Measurements from ENCODE around the gene DTNB. TPM values are rescaled to one million over a fixed set of nuclear protein-coding genes. Genes with fewer than 3 reads are reported as not detected.
A peak's percentile ranks its signal among the peaks of the same experiment; 100 is the strongest.

DTNB gene
- total RNA-seq, 1 donor from 2014 or later: 8.5 TPM

DNA sequence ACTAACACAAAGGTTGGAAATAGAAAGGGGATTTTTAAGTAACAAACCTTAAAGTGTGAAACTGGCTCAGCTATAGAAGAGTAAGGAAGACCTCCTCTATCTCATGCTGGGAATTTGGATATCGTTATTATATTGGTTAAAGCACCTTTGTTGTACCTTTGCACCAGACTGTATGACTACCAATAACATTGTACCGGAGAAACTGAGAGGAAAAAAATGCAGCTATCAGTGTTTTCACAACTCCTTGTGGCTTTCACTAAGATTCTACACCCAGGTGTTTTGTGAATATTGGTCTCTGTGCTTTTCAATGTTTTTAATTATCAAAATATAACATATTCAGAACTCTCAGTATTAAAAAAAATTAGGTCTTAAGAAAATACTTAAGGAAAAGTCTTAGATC, 48.7 kb downstream of the DTNB start:
- no peaks in the 10 kb centered on the region for H3K9me3 Mint-ChIP-seq (ENCODE audit: low read depth)
- TF ChIP-seq, protein P1, sequence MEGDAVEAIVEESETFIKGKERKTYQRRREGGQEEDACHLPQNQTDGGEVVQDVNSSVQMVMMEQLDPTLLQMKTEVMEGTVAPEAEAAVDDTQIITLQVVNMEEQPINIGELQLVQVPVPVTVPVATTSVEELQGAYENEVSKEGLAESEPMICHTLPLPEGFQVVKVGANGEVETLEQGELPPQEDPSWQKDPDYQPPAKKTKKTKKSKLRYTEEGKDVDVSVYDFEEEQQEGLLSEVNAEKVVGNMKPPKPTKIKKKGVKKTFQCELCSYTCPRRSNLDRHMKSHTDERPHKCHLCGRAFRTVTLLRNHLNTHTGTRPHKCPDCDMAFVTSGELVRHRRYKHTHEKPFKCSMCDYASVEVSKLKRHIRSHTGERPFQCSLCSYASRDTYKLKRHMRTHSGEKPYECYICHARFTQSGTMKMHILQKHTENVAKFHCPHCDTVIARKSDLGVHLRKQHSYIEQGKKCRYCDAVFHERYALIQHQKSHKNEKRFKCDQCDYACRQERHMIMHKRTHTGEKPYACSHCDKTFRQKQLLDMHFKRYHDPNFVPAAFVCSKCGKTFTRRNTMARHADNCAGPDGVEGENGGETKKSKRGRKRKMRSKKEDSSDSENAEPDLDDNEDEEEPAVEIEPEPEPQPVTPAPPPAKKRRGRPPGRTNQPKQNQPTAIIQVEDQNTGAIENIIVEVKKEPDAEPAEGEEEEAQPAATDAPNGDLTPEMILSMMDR (IDR thresholded peaks at IDR 0.05): no peak
- peaks cover 29% of the 10 kb centered on the region for H3K4me1 Mint-ChIP-seq (ENCODE audit: low read depth)
- H3K4me3 Mint-ChIP-seq (ENCODE audit: unreplicated experiment): no peak overlapping the region
- no peak for DNase-seq (ENCODE audit: low spot score)
- no peaks in the 10 kb centered on the region for H3K27me3 Mint-ChIP-seq (ENCODE audit: low read depth)
- peaks cover 4% of the 10 kb centered on the region for H3K36me3 Mint-ChIP-seq (ENCODE audit: low read depth)
- no peak overlapping the region for H3K27ac Mint-ChIP-seq (ENCODE audit: unreplicated experiment)

DNA sequence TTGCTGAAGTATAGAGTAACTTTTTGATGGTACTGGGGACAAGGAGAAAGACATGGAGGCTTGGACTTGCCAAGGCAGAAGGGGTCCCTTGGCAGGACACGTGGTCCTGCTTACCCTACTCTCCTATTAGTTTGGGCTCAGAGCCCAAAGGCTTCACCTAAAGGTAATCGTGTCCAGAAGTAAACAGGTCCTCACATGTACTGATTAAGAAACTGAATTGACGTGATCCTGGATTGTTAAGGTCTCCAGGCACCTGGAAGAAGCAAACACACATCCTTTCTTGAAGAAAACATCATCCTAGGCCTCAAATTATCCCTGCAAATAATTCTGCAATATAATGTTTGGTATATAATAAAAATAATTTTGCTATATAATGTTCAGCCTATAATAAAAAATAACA, 50.0 kb downstream of the DTNB start:
- H3K27ac Mint-ChIP-seq (ENCODE audit: unreplicated experiment): no peak overlapping the region

DNA sequence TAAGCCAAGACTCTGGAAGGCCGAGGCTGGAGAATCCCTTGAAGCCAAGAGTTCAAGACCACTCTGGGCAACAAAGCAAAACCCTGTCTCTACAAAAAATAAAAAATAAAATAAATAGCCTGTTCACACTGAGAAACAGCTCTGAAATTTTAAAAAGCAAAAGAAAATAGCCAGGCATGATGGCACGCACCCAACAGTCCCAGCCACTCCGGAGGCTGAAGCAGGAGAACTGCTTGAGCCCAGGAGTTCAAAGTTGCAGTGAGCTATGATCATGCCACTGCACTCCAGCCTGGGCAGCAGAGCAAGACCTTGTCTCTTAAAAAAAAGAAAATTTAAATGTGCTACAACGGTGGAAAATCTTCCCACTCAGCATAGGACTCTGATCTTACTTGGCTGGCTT, 52.7 kb downstream of the DTNB start:
- Mint-ChIP-seq H3K4me3 (ENCODE audit: unreplicated experiment) (no peak overlapping the region), H3K36me3 (ENCODE audit: low read depth) (peaks cover 1% of the 10 kb centered on the region), H3K27me3 (ENCODE audit: low read depth) (no peaks in the 10 kb centered on the region), H3K4me1 (ENCODE audit: low read depth) (peaks cover 43% of the 10 kb centered on the region), H3K9me3 (ENCODE audit: low read depth) (no peaks in the 10 kb centered on the region), H3K27ac (ENCODE audit: unreplicated experiment) (peak overlapping the region; percentile 15)
- no peak for DNase-seq (ENCODE audit: low spot score)
- TF ChIP-seq, protein P1 (IDR thresholded peaks at IDR 0.05): no peak

More for the DNA sequence above, 50.0 kb downstream of the DTNB start:
- H3K36me3 Mint-ChIP-seq (ENCODE audit: low read depth): peaks cover 4% of the 10 kb centered on the region
- no peaks in the 10 kb centered on the region for H3K27me3 Mint-ChIP-seq (ENCODE audit: low read depth)
- TF ChIP-seq, protein P1 (IDR thresholded peaks at IDR 0.05): no peak
- no peak overlapping the region for H3K4me3 Mint-ChIP-seq (ENCODE audit: unreplicated experiment)
- no peak for DNase-seq (ENCODE audit: low spot score)
- peaks cover 31% of the 10 kb centered on the region for H3K4me1 Mint-ChIP-seq (ENCODE audit: low read depth)
- H3K9me3 Mint-ChIP-seq (ENCODE audit: low read depth): no peaks in the 10 kb centered on the region

DNA sequence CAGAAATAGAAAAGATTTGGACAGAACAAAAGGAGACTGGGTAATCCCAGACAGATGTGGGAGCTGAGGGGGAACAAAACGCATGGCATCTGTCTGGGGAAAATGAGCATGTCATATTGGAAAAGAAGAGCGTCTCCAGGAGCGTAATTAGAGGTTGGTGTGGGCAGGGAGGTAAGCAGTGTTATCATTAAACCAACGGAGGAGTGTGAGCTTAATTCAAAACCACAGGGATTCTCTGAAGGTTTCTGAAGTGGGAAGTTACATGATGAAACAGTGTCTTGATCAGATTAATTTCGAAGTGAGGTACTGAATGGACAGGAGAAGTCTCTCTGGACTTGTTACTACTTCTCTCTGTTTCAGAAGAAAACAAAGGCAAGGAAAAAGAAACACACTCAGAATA, 53.3 kb downstream of the DTNB start:
- TF ChIP-seq, protein P1 (IDR thresholded peaks at IDR 0.05): no peak
- peak overlapping the region; percentile 50 for H3K27ac Mint-ChIP-seq (ENCODE audit: unreplicated experiment)
- peaks cover 43% of the 10 kb centered on the region for H3K4me1 Mint-ChIP-seq (ENCODE audit: low read depth)
- H3K36me3 Mint-ChIP-seq (ENCODE audit: low read depth): peaks cover 1% of the 10 kb centered on the region
- no peak for DNase-seq (ENCODE audit: low spot score)
- no peak overlapping the region for H3K4me3 Mint-ChIP-seq (ENCODE audit: unreplicated experiment)
- no peaks in the 10 kb centered on the region for H3K27me3 Mint-ChIP-seq (ENCODE audit: low read depth)
- H3K9me3 Mint-ChIP-seq (ENCODE audit: low read depth): no peaks in the 10 kb centered on the region

DNA sequence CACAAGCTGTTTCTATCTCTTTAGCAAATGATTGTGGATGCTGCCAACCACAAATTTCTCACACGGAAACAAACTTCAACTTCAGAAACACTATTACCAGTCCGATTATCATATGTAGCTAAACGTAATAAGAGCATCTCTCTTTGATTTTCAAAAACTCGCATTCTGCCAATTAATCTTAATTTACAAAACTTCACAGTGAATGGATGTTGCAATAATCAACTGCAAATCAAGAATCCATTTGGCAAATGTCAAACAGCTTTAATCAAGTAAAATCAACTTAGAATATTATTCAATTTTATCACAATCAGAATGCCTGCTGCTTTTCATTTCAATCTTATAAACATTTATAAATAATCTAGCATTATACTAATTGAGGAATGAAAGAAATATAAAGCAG, 54.2 kb downstream of the DTNB start:
- H3K4me1 Mint-ChIP-seq (ENCODE audit: low read depth): peaks cover 49% of the 10 kb centered on the region
- DNase-seq (ENCODE audit: low spot score): no peak
- H3K36me3 Mint-ChIP-seq (ENCODE audit: low read depth): peaks cover 2% of the 10 kb centered on the region
- H3K27me3 Mint-ChIP-seq (ENCODE audit: low read depth): no peaks in the 10 kb centered on the region
- TF ChIP-seq, protein P1 (IDR thresholded peaks at IDR 0.05): no peak
- no peak overlapping the region for H3K4me3 Mint-ChIP-seq (ENCODE audit: unreplicated experiment)
- peak overlapping the region; percentile 95 for H3K27ac Mint-ChIP-seq (ENCODE audit: unreplicated experiment)
- no peaks in the 10 kb centered on the region for H3K9me3 Mint-ChIP-seq (ENCODE audit: low read depth)
